ENCODE data around the gene POLR2A. TPM values are rescaled to one million over a fixed set of nuclear protein-coding genes. Genes with fewer than 3 reads are reported as not detected.
A peak's percentile ranks its signal among the peaks of the same experiment; 100 is the strongest.

The POLR2A gene
- total RNA-seq, 2 donors from 2014 or later: 36.3 to 124 TPM

GRCh38 chr17:7491583-7491982, 7.4 kb downstream of the POLR2A start:
- Histone ChIP-seq H3K36me3 (replicated peaks in 1 of 2; ENCODE audit: insufficient read depth in 1 of 2, low read depth in 2 of 2) (peaks cover under 1 to 3% of the 10 kb centered on the region in 2 donors), H3K9me3 (no peaks in the 10 kb centered on the region), H3K4me1 (peaks cover 45% of the 10 kb centered on the region), H3K27me3 (no peaks in the 10 kb centered on the region), H3K4me3 (no peak overlapping the region), H3K27ac (no peak overlapping the region)
- intact Hi-C loops (cut with DNase I): no loop called here
- DNase-seq (no peak), ATAC-seq (no peak)
- WGBS, 2 donors: 100% methylated on average over 1 of the region's 1 CpG
- TF ChIP-seq CTCF (IDR thresholded peaks at IDR 0.05): no peak

GRCh38 chr17:7493941-7494340, 9.8 kb downstream of the POLR2A start:
- Histone ChIP-seq H3K27ac (no peak overlapping the region), H3K4me1 (peaks cover 26% of the 10 kb centered on the region), H3K36me3 (replicated peaks in 1 of 2; ENCODE audit: insufficient read depth in 1 of 2, low read depth in 2 of 2) (peaks cover 18 to 25% of the 10 kb centered on the region in 2 donors), H3K27me3 (no peaks in the 10 kb centered on the region), H3K9me3 (no peaks in the 10 kb centered on the region), H3K4me3 (no peak overlapping the region)
- ATAC-seq (no peak), DNase-seq (no peak)
- WGBS, 2 donors: 84 to 88% methylated on average over 3 of the region's 3 CpGs
- intact Hi-C loops (cut with DNase I): no loop called here
- TF ChIP-seq CTCF (IDR thresholded peaks at IDR 0.05) (no peak), POLR2A (IDR thresholded peaks at IDR 0.05) (no peak)

DNA sequence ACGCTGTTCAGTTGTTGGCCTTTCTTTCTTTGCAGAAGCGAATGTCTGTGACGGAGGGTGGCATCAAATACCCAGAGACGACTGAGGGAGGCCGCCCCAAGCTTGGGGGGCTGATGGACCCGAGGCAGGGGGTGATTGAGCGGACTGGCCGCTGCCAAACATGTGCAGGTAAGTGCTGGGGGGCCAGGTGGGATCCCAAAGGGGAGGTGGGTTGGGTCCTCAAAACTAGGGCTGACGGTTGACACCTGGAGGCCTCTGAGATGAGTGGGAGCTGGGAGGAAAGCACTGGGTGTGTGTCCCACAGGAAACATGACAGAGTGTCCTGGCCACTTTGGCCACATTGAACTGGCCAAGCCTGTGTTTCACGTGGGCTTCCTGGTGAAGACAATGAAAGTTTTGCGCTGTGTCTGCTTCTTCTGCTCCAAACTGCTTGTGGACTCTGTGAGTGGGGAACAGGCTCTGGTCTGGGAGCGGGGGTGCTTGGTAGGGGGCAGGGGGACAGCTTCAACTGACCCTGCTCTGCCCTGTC, 11.8 kb downstream of the POLR2A start:
- TF ChIP-seq CTCF (IDR thresholded peaks at IDR 0.05) (no peak), POLR2A (IDR thresholded peaks at IDR 0.05) (no peak)
- Histone ChIP-seq H3K27ac (no peak overlapping the region), H3K4me1 (peaks cover 11% of the 10 kb centered on the region), H3K36me3 (replicated peaks in 1 of 2; ENCODE audit: insufficient read depth in 1 of 2, low read depth in 2 of 2) (peaks cover 33 to 38% of the 10 kb centered on the region in 2 donors), H3K9me3 (no peaks in the 10 kb centered on the region), H3K4me3 (no peak overlapping the region), H3K27me3 (no peaks in the 10 kb centered on the region)
- intact Hi-C loops (cut with DNase I): no loop called here
- WGBS, 2 donors: 85 to 89% methylated on average over 11 to 12 of the region's 12 CpGs
- ATAC-seq (no peak), DNase-seq (no peak)

DNA sequence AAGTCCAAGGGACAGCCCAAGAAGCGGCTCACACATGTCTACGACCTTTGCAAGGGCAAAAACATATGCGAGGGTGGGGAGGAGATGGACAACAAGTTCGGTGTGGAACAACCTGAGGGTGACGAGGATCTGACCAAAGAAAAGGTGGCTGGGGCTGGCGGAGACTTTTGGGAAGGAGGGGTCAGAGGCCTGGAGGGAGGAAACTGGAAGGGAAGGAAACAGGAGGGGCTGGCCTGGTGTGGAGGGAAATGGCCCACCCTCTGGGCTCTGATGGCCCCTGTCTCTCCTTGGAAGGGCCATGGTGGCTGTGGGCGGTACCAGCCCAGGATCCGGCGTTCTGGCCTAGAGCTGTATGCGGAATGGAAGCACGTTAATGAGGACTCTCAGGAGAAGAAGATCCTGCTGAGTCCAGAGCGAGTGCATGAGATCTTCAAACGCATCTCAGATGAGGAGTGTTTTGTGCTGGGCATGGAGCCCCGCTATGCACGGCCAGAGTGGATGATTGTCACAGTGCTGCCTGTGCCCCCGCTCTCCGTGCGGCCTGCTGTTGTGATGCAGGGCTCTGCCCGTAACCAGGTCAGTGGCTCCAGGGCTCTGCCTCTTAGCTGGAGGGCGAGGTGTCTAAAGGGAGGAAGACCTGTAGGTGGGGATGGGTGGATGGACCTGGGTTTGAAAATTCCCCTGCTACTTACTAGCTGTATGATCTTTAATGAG, 12.5 kb downstream of the POLR2A start:
- Histone ChIP-seq H3K9me3 (no peaks in the 10 kb centered on the region), H3K4me1 (peaks cover 5% of the 10 kb centered on the region), H3K27ac (no peak overlapping the region), H3K27me3 (no peaks in the 10 kb centered on the region), H3K36me3 (replicated peaks in 1 of 2; ENCODE audit: insufficient read depth in 1 of 2, low read depth in 2 of 2) (peaks cover 39 to 44% of the 10 kb centered on the region in 2 donors), H3K4me3 (no peak overlapping the region)
- ATAC-seq (no peak), DNase-seq (no peak)
- intact Hi-C loops (cut with DNase I): no loop called here
- WGBS, 2 donors: 85 to 87% methylated on average over 8 to 20 of the region's 20 CpGs
- TF ChIP-seq POLR2A (IDR thresholded peaks at IDR 0.05) (no peak), CTCF (IDR thresholded peaks at IDR 0.05) (no peak)

GRCh38 chr17:7497228-7497627, 13.1 kb downstream of the POLR2A start:
- 71 to 95% methylated on average over 1 to 10 of the region's 10 CpGs for WGBS, 2 donors

More at GRCh38 chr17:7497228-7497627, 13.1 kb downstream of the POLR2A start:
- ATAC-seq: peak; percentile 19
- Histone ChIP-seq H3K4me1 (no peaks in the 10 kb centered on the region), H3K9me3 (no peaks in the 10 kb centered on the region), H3K36me3 (replicated peaks in 1 of 2; ENCODE audit: insufficient read depth in 1 of 2, low read depth in 2 of 2) (peaks cover 45 to 49% of the 10 kb centered on the region in 2 donors), H3K4me3 (no peak overlapping the region), H3K27me3 (no peaks in the 10 kb centered on the region), H3K27ac (no peak overlapping the region)
- TF ChIP-seq POLR2A (IDR thresholded peaks at IDR 0.05) (no peak), CTCF (IDR thresholded peaks at IDR 0.05) (no peak)
- no peak for DNase-seq
- intact Hi-C loops (cut with DNase I): no loop called here

All from body of pancreas (tissue), 4 donors.